ENCODE measurements around the gene KPTN. TPM values are rescaled to one million over a fixed set of nuclear protein-coding genes. Genes with fewer than 3 reads are reported as not detected.

Gene KPTN
- total and polyA plus RNA-seq, 2 donors (not counting 1 experiment from before 2014, with no cell fraction given), result 8.1 to 11.4 TPM

DNA sequence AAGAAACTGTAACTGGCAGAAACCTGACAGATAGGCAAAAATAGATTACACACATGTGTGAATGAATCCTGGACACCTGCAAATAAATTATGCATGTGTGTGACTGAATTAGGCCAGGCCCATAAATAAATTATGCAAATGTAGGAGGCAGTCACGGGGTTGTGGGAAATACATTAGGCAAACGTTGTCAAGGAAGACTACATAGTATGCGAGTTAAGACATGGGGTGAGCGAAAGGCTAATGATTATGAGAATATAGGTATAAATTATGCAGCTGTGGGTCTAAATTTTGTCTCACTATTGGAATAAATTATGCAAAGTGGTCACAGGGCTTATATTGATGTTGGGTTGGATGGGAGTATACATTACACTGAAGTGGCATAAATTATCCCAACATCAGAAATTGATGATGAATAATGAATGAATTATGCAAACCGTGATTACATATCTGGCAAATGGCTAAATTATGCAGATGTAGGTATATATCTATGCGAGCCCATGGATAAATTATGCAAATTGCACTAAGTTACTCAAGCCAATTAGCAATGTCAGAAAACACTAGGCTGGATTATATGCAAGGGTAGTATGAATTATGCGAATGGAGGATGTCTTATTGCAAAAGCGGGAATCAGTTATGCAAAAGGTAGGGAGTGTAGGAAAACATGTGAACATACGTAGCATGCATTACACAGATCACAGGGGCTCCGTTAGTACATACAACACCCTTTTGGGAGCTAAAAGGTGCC, 19.2 kb downstream of the KPTN start:
- no peak overlapping the region for H3K27ac Mint-ChIP-seq
- H3K36me3 ChIP-seq (replicated peaks in 1 of 2; ENCODE audit: control extremely low read depth in 1 of 2, control insufficient read depth in 1 of 2, extremely low read depth in 1 of 2, insufficient read depth in 2 of 2, low read length in 1 of 2), result no peaks in the 10 kb centered on the region
- POLR2A ChIA-PET, result no interaction called here
- intact Hi-C loops (cut with micrococcal nuclease), result no loop called here
- peaks cover 50% of the 10 kb centered on the region for H3K27me3 Mint-ChIP-seq
- no peaks in the 10 kb centered on the region for H3K79me2 ChIP-seq (ENCODE audit: control insufficient read depth, insufficient read depth, low read length)
- H3K9me3 ChIP-seq (ENCODE audit: control extremely low read depth in 1 of 3, control insufficient read depth in 2 of 3, insufficient read depth in 1 of 3, low read length in 2 of 3), result peaks cover 0 to 9% (median 0%) of the 10 kb centered on the region in 3 donors
- TF ChIP-seq, protein P1, sequence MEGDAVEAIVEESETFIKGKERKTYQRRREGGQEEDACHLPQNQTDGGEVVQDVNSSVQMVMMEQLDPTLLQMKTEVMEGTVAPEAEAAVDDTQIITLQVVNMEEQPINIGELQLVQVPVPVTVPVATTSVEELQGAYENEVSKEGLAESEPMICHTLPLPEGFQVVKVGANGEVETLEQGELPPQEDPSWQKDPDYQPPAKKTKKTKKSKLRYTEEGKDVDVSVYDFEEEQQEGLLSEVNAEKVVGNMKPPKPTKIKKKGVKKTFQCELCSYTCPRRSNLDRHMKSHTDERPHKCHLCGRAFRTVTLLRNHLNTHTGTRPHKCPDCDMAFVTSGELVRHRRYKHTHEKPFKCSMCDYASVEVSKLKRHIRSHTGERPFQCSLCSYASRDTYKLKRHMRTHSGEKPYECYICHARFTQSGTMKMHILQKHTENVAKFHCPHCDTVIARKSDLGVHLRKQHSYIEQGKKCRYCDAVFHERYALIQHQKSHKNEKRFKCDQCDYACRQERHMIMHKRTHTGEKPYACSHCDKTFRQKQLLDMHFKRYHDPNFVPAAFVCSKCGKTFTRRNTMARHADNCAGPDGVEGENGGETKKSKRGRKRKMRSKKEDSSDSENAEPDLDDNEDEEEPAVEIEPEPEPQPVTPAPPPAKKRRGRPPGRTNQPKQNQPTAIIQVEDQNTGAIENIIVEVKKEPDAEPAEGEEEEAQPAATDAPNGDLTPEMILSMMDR (IDR thresholded peaks at IDR 0.05), result no peak
- TF ChIP-seq EZH2 (IDR thresholded peaks at IDR 0.05; ENCODE audit: borderline replicate concordance, insufficient read depth, low read depth, low read length, poor library complexity, severe bottlenecking), result no peak
- H2AFZ ChIP-seq (ENCODE audit: insufficient read depth, low read depth, low read length, poor library complexity, severe bottlenecking), result no peak overlapping the region
- no peaks in the 10 kb centered on the region for H4K20me1 ChIP-seq (ENCODE audit: control insufficient read depth, insufficient read depth, low read length, poor library complexity, severe bottlenecking)
- no peak overlapping the region for H3K9ac ChIP-seq (ENCODE audit: low read length)
- H3K4me3 ChIP-seq (ENCODE audit: control extremely low read depth in 1 of 5, extremely low read depth in 1 of 5, insufficient read depth in 1 of 5, low read depth in 2 of 5, low read length in 4 of 5), result no peak overlapping the region
- 74% methylated on average over 9 of the region's 10 CpGs for WGBS (ENCODE audit: insufficient coverage)
- H3K4me1 Mint-ChIP-seq, result no peaks in the 10 kb centered on the region
- no peak for DNase-seq
- H3K4me1 ChIP-seq (ENCODE audit: control insufficient read depth in 2 of 2, insufficient read depth in 2 of 2, low read length in 2 of 2), result no peaks in the 10 kb centered on the region
- ATAC-seq (ENCODE audit: low read depth), result no peak
- H3K27me3 ChIP-seq (replicated peaks in 1 of 4; ENCODE audit: control extremely low read depth in 1 of 4, control insufficient read depth in 3 of 4, insufficient read depth in 4 of 4, low read length in 3 of 4), result peaks cover 0 to 54% (median 14%) of the 10 kb centered on the region in 4 experiments
- H3K4me2 ChIP-seq (replicated peaks; ENCODE audit: low read depth, low read length, poor library complexity, severe bottlenecking), result no peak overlapping the region
- no peaks in the 10 kb centered on the region for H3K9me3 Mint-ChIP-seq (ENCODE audit: insufficient read depth)
- CTCF ChIA-PET, result no interaction called here
- no peak overlapping the region for H3K27ac ChIP-seq (ENCODE audit: low read length in 2 of 2)
- no peak overlapping the region for H3K4me3 Mint-ChIP-seq

DNA sequence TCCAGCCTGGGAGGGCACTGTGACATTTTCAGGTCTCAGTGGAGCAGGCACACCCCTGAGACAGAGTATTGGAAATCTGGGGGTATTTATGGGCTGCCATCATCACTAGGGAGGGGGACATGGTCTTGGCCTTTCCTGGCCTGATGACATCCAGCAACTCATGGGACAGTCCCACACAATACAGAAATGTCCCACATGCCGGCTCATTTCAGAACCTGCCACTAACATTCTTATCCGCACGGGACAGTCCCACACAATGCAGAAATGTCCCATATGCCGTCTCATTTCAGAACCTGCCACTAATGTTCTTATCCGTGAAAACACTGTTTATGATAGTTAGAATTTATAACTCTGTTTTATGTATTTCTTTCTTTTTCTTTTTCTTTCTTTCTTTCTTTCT, 22.1 kb downstream of the KPTN start:
- WGBS (ENCODE audit: insufficient coverage), result no CpG with 5 or more reads among the region's 5 CpGs
- intact Hi-C loops (cut with micrococcal nuclease), result no loop called here
- H3K27ac Mint-ChIP-seq, result no peak overlapping the region

More for the DNA sequence above, 22.1 kb downstream of the KPTN start:
- no peak for DNase-seq
- CTCF ChIA-PET, result no interaction called here
- peaks cover 0 to under 1% (median 0%) of the 10 kb centered on the region in 3 donors for H3K9me3 ChIP-seq (ENCODE audit: control extremely low read depth in 1 of 3, control insufficient read depth in 2 of 3, insufficient read depth in 1 of 3, low read length in 2 of 3)
- TF ChIP-seq, protein P1 (IDR thresholded peaks at IDR 0.05), result no peak
- no peak for TF ChIP-seq EZH2 (IDR thresholded peaks at IDR 0.05; ENCODE audit: borderline replicate concordance, insufficient read depth, low read depth, low read length, poor library complexity, severe bottlenecking)
- peaks cover 0 to 44% (median 17%) of the 10 kb centered on the region in 4 experiments for H3K27me3 ChIP-seq (replicated peaks in 1 of 4; ENCODE audit: control extremely low read depth in 1 of 4, control insufficient read depth in 3 of 4, insufficient read depth in 4 of 4, low read length in 3 of 4)
- POLR2A ChIA-PET, result no interaction called here
- no peaks in the 10 kb centered on the region for H3K36me3 ChIP-seq (replicated peaks in 1 of 2; ENCODE audit: control extremely low read depth in 1 of 2, control insufficient read depth in 1 of 2, extremely low read depth in 1 of 2, insufficient read depth in 2 of 2, low read length in 1 of 2)
- no peak for ATAC-seq (ENCODE audit: low read depth)
- H3K4me3 ChIP-seq (ENCODE audit: control extremely low read depth in 1 of 5, extremely low read depth in 1 of 5, insufficient read depth in 1 of 5, low read depth in 2 of 5, low read length in 4 of 5), result no peak overlapping the region
- Mint-ChIP-seq H3K27me3 (peaks cover 28% of the 10 kb centered on the region), H3K4me1 (no peaks in the 10 kb centered on the region), H3K9me3 (ENCODE audit: insufficient read depth) (no peaks in the 10 kb centered on the region), H3K4me3 (no peak overlapping the region)
- H3K9ac ChIP-seq (ENCODE audit: low read length), result no peak overlapping the region
- H3K4me1 ChIP-seq (ENCODE audit: control insufficient read depth in 2 of 2, insufficient read depth in 2 of 2, low read length in 2 of 2), result no peaks in the 10 kb centered on the region
- no peak overlapping the region for H2AFZ ChIP-seq (ENCODE audit: insufficient read depth, low read depth, low read length, poor library complexity, severe bottlenecking)
- no peaks in the 10 kb centered on the region for H4K20me1 ChIP-seq (ENCODE audit: control insufficient read depth, insufficient read depth, low read length, poor library complexity, severe bottlenecking)
- no peaks in the 10 kb centered on the region for H3K79me2 ChIP-seq (ENCODE audit: control insufficient read depth, insufficient read depth, low read length)
- no peak overlapping the region for H3K4me2 ChIP-seq (replicated peaks; ENCODE audit: low read depth, low read length, poor library complexity, severe bottlenecking)
- H3K27ac ChIP-seq (ENCODE audit: low read length in 2 of 2), result no peak overlapping the region
